Regular cardiac myocyte (primary cell): ENCODE data around the gene STRN4. TPM values are rescaled to one million over a fixed set of nuclear protein-coding genes. Genes with fewer than 3 reads are reported as not detected.

Source experiments
- total RNA-seq: library from RNA; depleted of rRNA; stranded (reverse); fragments of >200 nt; gene quantifications from 2 replicates; pipeline ENCODE4 v1.2.3, GENCODE V29; 2014

The STRN4 gene, protein sequence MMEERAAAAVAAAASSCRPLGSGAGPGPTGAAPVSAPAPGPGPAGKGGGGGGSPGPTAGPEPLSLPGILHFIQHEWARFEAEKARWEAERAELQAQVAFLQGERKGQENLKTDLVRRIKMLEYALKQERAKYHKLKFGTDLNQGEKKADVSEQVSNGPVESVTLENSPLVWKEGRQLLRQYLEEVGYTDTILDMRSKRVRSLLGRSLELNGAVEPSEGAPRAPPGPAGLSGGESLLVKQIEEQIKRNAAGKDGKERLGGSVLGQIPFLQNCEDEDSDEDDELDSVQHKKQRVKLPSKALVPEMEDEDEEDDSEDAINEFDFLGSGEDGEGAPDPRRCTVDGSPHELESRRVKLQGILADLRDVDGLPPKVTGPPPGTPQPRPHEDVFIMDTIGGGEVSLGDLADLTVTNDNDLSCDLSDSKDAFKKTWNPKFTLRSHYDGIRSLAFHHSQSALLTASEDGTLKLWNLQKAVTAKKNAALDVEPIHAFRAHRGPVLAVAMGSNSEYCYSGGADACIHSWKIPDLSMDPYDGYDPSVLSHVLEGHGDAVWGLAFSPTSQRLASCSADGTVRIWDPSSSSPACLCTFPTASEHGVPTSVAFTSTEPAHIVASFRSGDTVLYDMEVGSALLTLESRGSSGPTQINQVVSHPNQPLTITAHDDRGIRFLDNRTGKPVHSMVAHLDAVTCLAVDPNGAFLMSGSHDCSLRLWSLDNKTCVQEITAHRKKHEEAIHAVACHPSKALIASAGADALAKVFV
- 37.8 and 51.4 TPM in 2 replicates for total RNA-seq

DNA sequence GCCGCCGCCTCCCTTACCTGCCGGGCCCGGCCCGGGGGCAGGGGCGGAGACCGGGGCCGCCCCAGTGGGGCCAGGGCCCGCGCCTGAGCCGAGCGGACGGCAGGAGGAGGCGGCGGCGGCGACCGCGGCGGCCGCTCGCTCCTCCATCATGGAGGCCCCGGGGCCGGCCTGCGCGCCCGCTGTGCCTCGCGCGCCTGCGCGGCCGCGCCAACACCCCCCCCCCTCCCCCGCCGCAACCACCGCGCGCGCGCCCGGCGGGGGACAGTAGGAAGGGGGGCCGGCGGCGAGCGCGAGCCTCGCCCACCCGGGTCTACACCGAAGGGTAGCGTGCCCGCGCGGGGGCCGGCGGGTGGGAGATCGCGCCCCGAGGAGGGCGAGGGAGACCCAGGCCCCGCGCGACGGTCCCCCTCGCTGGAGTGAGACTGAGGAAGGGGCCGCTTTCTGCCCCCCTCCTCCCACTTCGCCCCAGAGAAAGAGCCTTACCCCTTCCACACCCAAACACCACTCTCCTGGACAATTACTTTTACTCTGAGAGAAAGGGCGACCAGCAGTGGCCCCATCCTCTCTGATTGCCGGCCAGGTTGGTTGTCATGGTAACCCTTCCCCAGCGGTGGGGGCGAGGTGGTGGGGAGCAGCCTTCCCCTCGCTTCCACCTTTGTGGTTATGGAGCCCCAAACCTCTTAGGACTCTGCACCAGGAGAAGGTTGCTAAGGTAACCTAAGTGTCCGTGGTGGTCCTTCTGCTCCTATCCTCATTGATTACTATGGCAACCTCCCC, at the start of gene STRN4:
Gene STRN4 (minus strand): TSS at position 170 of the 777 bp plus-strand sequence. CDS start 20 bp downstream, at position 150.

DNA sequence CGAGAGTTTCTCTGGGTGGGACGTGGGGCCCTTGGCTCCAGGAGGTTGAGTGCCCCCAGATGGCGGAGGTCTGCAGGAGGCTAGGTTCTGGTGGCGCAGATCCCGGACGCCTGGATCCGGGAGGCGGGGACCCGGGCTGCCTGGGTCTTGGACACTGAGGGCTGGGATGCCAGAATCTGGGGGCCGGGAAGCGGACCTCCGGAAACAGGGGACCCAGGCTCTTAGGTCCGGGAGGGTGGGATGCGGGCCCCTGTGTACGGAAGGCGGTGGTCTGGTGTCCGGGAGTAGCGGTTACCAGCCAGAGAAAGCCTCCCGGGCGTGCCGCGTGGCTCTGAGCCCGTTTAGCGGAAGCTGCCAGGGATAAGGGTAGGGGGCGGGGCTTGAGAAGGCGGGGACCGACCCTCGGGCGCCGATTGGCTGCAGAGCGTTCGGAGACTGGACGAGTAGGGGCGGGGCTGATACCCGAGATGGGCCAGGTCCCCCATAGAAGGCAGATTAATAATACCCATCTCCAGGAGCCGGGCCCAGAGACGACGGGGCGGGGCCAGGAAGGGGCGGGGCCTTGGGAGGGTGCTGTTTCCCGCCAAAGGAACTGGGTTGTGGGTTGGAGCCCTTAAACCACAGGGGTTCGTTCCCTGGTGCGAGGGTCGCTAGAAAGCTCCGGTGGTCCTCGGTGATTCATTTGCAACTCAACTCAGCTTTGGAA, 42.2 kb upstream of the STRN4 start, which contains the start of gene SLC1A5:
Gene SLC1A5 (minus strand): TSS at position 333 of the 706 bp plus-strand sequence. CDS start 629 bp downstream, outside the sequence.

GRCh38 chr19:46745521-46746280, 549 bp downstream of the STRN4 start, which contains the start of gene FKRP:
FKRP (plus strand) TSS chr19:46746057; CDS start chr19:46755451, 9,394 bp downstream.

GRCh38 chr19:46717034-46717715, 29.1 kb downstream of the STRN4 start, which contains the start of gene PRKD2:
PRKD2 (minus strand) TSS chr19:46717114; CDS start chr19:46716370, 744 bp downstream.

Other genes with a start within 250 kb of the STRN4 start
- 179 and 296 TPM in 2 replicates for gene CALM3, start 145.1 kb downstream of the STRN4 start, total RNA-seq
- gene PTGIR, start 121.4 kb downstream of the STRN4 start, total RNA-seq = 7.5 and 16.3 TPM in 2 replicates
- gene GNG8, start 110.2 kb downstream of the STRN4 start, total RNA-seq = not detected in 2 replicates
- gene DACT3, start 85.3 kb downstream of the STRN4 start, total RNA-seq = 2.9 and 5.9 TPM in 2 replicates
- 11.3 and 18.8 TPM in 2 replicates for gene PRKD2, start 29.3 kb downstream of the STRN4 start, total RNA-seq
- 19.7 and 22.6 TPM in 2 replicates for gene FKRP, start 393 bp downstream of the STRN4 start, total RNA-seq
- 76.4 and 167 TPM in 2 replicates for gene SLC1A5, start 42.1 kb upstream of the STRN4 start, total RNA-seq
- 152 and 174 TPM in 2 replicates for gene AP2S1, start 104.4 kb upstream of the STRN4 start, total RNA-seq
- gene ARHGAP35, start 114.5 kb upstream of the STRN4 start, total RNA-seq = 42.6 and 49.3 TPM in 2 replicates